HG03064 (cell line): ENCODE measurements around the gene CHCHD3.

Experiments used
- ATAC-seq: cut with Tn5 transposase; IDR thresholded peaks from one replicate; pipeline ENCODE4 v1.9.1; 2021; ENCODE audit warnings: low read depth; ENCODE audit not compliant: unreplicated experiment

Gene CHCHD3

DNA sequence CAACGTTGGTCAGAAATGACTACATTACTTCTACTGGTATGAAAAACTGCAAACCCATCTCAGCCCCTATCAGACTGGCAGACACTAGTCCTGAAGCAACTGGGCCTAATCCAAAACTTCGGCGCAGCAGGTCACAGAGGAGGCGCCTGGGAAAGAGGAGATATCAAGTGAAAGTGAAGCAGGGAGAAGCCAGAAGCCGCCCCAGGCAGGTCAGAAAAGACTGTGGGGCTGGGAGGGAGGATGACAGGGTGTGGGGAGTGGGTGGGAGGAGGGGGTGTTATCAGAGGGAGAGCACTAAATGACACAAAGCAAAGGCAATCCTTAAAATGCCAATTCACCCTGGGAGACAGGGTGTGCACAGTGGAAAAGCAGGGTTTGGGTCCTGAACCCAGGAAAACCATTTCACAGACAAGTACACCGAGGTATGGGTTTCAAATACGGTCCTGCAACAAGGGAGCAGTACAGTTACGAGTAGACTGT is 731 bp downstream of the CHCHD3 start:
- ATAC-seq: no peak

GRCh38 chr7:133079296-133079695 is 2.6 kb downstream of the CHCHD3 start:
- ATAC-seq: no peak

- ATAC-seq: no peak
These were observed 4.5 kb downstream of the CHCHD3 start for GRCh38 chr7:133077394-133077793.

DNA sequence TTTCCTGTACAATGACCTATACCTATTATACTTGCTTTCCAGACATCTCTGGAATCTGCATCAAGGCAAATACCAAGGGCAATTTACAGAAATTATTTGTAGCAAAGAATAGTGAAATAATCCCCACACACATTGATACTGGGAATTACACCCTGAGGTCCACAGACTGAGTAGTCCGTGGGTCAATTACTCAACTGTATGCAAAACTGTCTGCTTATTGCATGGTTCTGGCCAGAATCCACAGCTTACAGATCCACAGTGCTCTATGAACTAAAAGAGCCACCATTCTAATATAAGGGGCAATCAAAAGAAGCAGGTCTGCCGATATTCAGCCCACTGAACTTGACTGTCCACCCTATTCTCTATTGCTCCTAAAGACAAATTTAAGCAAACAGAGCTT is 5.7 kb downstream of the CHCHD3 start:
- ATAC-seq: no peak

GRCh38 chr7:133071506-133071905 is 10.4 kb downstream of the CHCHD3 start:
- no peak for ATAC-seq

DNA sequence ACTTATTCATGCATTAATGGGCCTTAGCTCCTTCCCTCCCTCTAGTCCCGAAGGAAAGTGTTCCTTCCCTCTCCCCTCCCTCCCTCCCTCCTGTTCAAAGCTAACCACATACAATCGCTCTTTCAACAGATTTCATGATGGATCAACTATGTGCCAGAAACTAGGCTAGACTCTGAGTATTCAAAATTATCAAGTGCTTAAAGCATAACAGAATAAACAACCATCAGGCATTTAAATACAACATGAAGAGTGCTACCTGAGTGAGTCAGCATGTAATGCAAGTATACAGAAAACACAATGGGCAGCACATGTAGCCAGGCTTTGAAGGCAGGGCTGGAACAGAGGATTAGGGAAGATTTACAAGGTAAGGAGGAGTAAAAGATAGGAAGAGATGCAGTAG is 11.3 kb downstream of the CHCHD3 start:
- ATAC-seq: no peak

GRCh38 chr7:133065301-133065700 is 16.6 kb downstream of the CHCHD3 start:
- no peak for ATAC-seq

DNA sequence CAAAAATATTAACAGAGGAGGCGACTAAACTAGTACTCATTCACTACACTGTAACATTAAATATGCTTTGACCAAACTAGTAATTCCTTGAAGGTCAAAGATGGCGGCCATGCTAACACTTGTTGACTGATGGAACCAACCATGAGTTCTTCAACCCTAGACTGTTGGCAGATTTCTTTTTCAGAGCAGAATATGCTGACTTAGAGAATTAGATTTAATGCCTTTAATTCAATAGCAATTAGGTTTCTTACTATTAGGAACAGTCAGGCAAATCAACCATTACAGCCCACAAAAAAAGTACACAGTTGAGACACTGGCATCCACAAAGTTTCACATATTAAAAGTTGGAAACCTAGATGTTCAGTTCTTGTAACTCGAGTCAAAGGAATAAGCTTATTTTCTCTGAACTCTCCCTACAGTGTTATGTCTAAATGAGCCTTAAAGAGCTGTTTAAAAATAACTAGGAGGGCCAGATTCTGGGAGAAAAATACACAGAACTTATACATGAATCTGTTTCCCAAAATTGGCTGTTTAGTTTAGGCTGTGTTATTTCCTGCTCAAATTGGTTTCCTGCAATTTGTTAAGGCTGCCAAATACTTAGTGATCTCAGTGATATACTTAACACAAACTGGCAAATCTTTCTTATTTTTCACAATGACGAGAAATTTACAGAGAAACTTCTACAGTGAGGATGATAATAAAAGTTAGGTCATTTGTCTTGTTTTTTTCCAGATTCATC is 17.6 kb downstream of the CHCHD3 start:
- ATAC-seq: no peak

- ATAC-seq: no peak
These were observed 20.1 kb downstream of the CHCHD3 start for GRCh38 chr7:133061792-133062191.

DNA sequence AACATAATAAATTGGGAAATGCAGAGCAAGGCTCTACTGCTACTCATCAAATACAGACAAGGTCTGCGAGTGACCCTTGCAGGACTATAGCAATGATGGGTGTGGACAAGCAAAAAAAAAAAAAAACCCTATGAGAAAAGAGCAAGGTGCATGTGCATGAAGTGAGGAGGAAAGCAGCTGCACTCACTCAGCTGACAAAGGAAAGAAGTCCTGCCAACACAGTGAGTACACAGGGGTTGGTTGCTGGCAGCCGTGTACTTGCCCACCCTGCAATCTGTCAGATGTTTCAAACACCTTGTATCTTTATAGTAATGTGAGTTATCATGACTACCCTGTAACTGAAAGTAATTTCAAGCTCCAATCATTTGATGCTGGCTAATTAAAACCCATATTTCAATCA is 20.5 kb downstream of the CHCHD3 start:
- no peak for ATAC-seq

- ATAC-seq: no peak
These were observed 21.9 kb downstream of the CHCHD3 start for GRCh38 chr7:133060004-133060403.

DNA sequence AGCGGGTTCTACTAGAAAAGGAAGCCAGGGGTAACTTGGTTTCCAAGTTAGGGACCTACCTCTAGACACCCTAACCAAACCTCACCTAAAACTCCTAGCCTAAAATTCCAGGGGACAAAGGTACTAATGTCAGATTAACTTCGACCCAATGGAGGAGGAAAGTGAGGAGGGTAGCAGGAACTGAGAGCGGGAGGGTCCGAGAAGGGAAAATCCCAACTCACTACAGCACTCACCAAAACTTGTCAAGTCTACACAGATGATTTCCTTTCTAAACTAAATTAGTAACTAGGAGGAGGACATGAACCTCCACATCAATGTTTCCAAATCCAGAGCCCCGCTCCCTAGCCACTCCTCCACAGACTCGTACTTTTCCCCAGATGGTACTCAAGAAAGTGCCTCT is 22.6 kb downstream of the CHCHD3 start:
- ATAC-seq: no peak

DNA sequence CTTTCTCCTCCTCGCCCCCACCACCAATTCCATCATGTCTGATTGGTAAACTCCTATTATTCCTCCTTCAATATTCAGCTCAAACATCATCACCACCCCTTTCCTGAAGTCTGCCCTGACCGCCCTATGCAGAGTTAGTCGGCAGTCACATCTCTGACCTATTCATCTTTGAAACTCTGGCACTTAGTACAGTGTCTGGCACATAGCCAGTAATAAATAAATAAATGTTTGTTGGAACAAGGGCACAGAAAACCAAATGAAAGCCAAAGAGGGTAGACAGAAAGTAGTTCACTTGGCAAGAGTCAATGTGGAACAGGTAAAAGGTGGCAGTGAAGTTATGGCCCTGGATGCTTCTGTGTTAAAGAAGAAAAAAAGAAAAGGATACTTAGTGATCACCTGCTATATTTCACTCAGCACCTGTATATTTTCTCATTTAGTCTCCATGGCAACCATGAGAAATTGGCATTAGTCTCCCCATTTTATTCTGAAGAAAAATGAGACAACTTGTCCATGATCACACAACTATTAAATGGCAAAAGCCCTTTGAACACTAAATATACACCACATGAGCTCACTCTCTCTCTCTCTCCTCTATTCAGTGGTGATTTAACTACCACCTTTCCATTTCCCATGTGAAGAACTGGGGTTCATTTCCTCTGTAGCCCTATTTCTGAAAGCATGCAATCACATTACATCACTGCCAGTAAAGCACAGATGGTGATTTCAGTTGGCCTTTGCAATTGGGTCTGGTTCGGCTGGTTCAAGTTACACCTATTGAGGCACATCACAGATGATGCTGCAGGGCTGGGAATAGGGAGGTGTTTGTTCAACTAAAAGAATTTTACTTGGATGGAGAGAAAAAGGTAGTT is 25.3 kb downstream of the CHCHD3 start:
- no peak for ATAC-seq

DNA sequence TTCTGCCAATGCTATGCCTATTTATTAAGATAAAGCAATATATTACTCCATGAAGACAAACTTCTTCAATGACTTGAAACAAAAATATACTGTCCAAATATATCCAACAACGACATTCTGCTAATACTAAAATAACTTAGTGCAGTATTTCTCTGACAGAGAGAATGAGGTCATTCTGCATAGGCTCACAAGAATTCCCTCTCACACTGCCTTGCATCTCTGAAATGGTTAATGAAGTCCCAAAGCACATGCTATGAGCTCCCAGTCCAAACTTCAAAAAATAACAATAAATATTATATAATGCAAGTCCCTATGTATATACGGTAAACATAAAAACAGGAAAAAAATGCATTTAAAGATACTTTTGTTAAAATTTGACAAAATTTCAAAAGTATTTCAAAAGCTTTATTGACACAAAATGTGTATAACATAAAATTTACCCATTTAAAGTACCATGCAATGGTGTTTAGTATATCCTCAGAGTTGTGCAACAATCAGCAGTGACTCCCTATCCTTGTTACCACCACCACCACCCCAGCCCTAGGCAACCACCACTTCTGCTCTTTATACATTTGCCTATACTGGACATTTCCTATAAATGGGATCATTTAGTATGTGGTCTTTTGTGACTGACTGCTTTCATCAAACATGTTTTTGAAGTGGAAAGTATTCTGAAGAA is 27.6 kb downstream of the CHCHD3 start:
- no peak for ATAC-seq

GRCh38 chr7:133053321-133053891 is 28.5 kb downstream of the CHCHD3 start:
- no peak for ATAC-seq

- ATAC-seq: no peak
These were observed 29.1 kb downstream of the CHCHD3 start for GRCh38 chr7:133052826-133053225.

DNA sequence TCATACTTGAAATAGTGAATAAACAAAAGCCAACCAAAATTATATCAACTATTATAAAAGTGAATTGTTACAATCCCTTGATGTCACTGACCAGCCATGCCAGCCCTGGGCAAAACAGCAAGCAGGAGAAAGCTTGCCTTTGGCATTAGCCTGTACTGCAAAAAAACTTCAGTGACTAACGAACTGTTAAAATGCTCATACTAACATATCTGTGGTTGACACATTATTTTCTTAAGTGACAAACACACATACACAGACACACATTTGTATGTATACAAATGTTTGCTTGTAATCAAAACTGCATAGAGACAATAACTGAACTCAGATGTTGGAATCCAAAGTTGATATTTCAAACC is 29.5 kb downstream of the CHCHD3 start:
- ATAC-seq: no peak

GRCh38 chr7:133051719-133052400 is 30.0 kb downstream of the CHCHD3 start:
- ATAC-seq: no peak

DNA sequence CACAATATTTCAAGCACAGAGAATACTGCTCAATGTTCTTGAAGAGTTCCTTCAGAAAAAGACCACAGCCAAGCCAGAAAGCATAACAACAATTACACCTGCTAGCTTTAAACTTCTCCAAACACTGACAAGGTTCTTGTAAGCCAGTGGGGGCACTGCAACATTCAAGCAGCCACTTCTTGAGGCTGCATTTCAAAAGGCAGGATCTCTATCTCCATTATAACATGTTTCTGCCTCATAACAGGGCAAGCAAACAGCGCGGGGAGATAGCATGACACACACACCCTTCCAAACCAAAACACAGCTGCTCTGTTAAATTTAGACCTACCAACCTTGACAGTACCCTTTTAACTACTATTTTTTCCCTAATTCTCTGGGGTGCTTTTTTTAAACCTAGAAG is 30.8 kb downstream of the CHCHD3 start:
- ATAC-seq: no peak

GRCh38 chr7:133050200-133050995 is 31.5 kb downstream of the CHCHD3 start:
- no peak for ATAC-seq
